Aorta (tissue), 5 donors: ENCODE measurements around the gene PDE1C. TPM values are rescaled to one million over a fixed set of nuclear protein-coding genes. Genes with fewer than 3 reads are reported as not detected.
"Not testable (repeated sequence)": the region's sequence is repeated elsewhere in the genome, so short reads cannot be mapped to it uniquely, and the experiment has no call there.

Experiments used
- ATAC-seq: fragments of 200-7000 bp; cut with Tn5 transposase; one replicate; pipeline ENCODE4 v1.9.1; 2022; ENCODE audit warnings: moderate library complexity; ENCODE audit not compliant: low FRiP score
- DNase-seq, 2 donors: peaks; one replicate each; pipeline ENCODE4 v3.0.0-alpha.2; 2020
- H3K27ac ChIP-seq, 2 donors: one replicate each; pipeline ENCODE4 v1.5.1; 2013; ENCODE audit warnings: low read length in 2 of 2, mild to moderate bottlenecking in 2 of 2, moderate library complexity in 2 of 2, control low read depth in 1 of 2, inconsistent platforms in 1 of 2, low read depth in 1 of 2
- H3K27me3 ChIP-seq, 2 donors: one replicate each; pipeline ENCODE4 v1.6.1; 2013; ENCODE audit warnings: control low read depth in 1 of 2, low read length in 1 of 2, mild to moderate bottlenecking in 1 of 2, moderate library complexity in 1 of 2; ENCODE audit not compliant: insufficient read depth in 2 of 2, control insufficient read depth in 1 of 2
- H3K36me3 ChIP-seq, 2 donors: one replicate each; pipeline ENCODE4 v1.6.1; 2013; ENCODE audit warnings: control low read depth in 1 of 2, low read length in 1 of 2, mild to moderate bottlenecking in 1 of 2; ENCODE audit not compliant: insufficient read depth in 2 of 2, control insufficient read depth in 1 of 2
- H3K4me1 ChIP-seq, 2 donors: one replicate each; pipeline ENCODE4 v1.6.1; 2013; ENCODE audit warnings: low read length in 2 of 2, control low read depth in 1 of 2, mild to moderate bottlenecking in 1 of 2, moderate library complexity in 1 of 2; ENCODE audit not compliant: insufficient read depth in 2 of 2, control insufficient read depth in 1 of 2
- H3K4me3 ChIP-seq, 2 donors: one replicate each; pipeline ENCODE4 v1.5.1; 2013; ENCODE audit warnings: low read length in 2 of 2, control low read depth in 1 of 2, mild to moderate bottlenecking in 1 of 2
- H3K9me3 ChIP-seq: one replicate; pipeline ENCODE4 v1.6.1; 2013; ENCODE audit warnings: mild to moderate bottlenecking, low read length; ENCODE audit not compliant: control insufficient read depth
- WGBS, 2 donors: extraction: QIAGEN DNeasy Blood & Tissue Kit; methylation state at CpG; one replicate each; pipeline ENCODE4 v1.1.7; 2013; 5-methylcytosine and 5-hydroxymethylcytosine counted together
- intact Hi-C, 2 donors: fragments of 100-400 bp; cut with DNase I; formaldehyde crosslinking; loops; one replicate each; pipeline versions ENCODE4 v1.14.2 to v1.15.0; 2022
- polyA plus RNA-seq, 2 donors: library from polyadenylated mRNA; stranded (reverse); fragments of 200-250 nt; gene quantifications; one replicate each; pipeline ENCODE4 v1.2.3, GENCODE V29; 2013
- total RNA-seq, 2 donors: library from RNA; stranded (reverse); fragmentation: NEBNext Ultra II Directional; extraction: Animal tissue kit (Norgen Biotek cat#: 25700); gene quantifications; one replicate each; pipeline ENCODE4 v1.2.1, GENCODE V29; 2021
- donor health status: healthy with polysubstance abuse.
- donor health status: Bipolar disorder and iron deficiency.
- donor health status: DM: no; HTN: no; CAD: no.
- donor health status: DM: no; HTN: no; CAD: no.
- donor health status: DM: yes; HTN: yes; CAD: no.

PDE1C gene
- total and polyA plus RNA-seq, 4 donors, result 0.84 to 7.1 (median 4.6) TPM

DNA sequence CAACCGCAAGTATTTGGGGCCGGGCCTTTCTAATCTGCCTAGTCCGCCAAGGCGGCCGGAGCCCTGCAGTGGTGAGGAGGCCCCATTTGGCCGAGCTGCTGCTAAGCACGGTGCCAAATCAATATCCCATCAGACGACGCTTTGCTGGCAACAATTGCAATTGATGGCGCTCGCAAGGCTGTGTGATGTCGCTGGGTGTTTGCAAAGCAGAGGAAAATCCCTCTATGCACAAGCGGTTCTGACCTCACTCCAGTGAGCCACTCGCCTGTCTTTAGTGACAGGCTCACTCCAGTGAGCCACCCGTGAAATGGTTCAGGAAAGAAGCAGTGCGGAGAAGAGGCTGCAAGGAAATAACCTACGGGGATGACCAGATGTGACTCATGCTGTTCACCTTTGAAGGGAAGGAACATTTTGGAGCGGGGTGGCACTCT is 18.3 kb upstream of the PDE1C start:
- peaks cover 0 to 3% of the 10 kb centered on the region in 2 donors for H3K4me1 ChIP-seq
- no peak for ATAC-seq
- no peaks in the 10 kb centered on the region for H3K9me3 ChIP-seq
- no peaks in the 10 kb centered on the region for H3K27me3 ChIP-seq
- no peak for DNase-seq
- intact Hi-C loops, result no loop called here
- 50 to 64% methylated on average over 18 of the region's 18 CpGs for WGBS, 2 donors
- H3K27ac ChIP-seq, result no peak overlapping the region
- H3K4me3 ChIP-seq, result no peak overlapping the region
- no peaks in the 10 kb centered on the region for H3K36me3 ChIP-seq

GRCh38 chr7:32079510-32079909 is 9.3 kb upstream of the PDE1C start:
- Histone ChIP-seq H3K27me3 (no peaks in the 10 kb centered on the region), H3K4me1 (no peaks in the 10 kb centered on the region), H3K9me3 (no peaks in the 10 kb centered on the region), H3K4me3 (no peak overlapping the region), H3K36me3 (no peaks in the 10 kb centered on the region), H3K27ac (no peak overlapping the region)
- WGBS, 2 donors, result 73 to 76% methylated on average over 6 of the region's 6 CpGs
- DNase-seq, result no peak
- intact Hi-C loops, result loop anchor here in 1 of 2 donors (10.0 kb wide), 1 partner anchor 195 kb away; no protein-coding TSS in a partner anchor
- no peak for ATAC-seq

- intact Hi-C loops, result loop anchor here in 1 of 2 donors (10.0 kb wide), 1 partner anchor 194 kb away; no protein-coding TSS in a partner anchor
- Histone ChIP-seq H3K4me1 (no peaks in the 10 kb centered on the region), H3K36me3 (no peaks in the 10 kb centered on the region), H3K9me3 (no peaks in the 10 kb centered on the region), H3K27ac (no peak overlapping the region), H3K27me3 (no peaks in the 10 kb centered on the region), H3K4me3 (no peak overlapping the region)
- DNase-seq (no peak), ATAC-seq (no peak)
- WGBS, 2 donors, result 55 to 56% methylated on average over 2 of the region's 2 CpGs
Observed at GRCh38 chr7:32078824-32079223, 8.6 kb upstream of the PDE1C start.

DNA sequence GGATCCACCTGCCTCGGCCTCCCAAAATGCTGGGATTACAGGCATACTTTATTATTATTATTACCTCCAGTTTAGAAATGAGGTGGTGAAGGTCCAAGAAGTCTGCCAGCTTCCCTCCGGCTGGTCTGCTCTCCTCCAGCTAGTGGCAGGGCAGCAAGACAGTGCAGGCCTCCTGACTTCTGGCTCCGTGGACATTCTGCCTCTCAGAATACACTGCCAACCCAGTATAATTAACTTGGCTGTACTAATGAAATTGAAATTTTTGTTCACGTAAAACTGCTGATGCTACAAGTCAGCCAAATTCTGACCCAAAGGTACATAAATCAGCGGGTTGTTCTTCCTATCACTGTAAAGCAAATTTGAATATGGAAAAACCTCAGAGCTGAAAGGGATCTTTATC is 7.6 kb upstream of the PDE1C start:
- WGBS, 2 donors, result 75 to 84% methylated on average over 5 of the region's 5 CpGs
- Histone ChIP-seq H3K27me3 (no peaks in the 10 kb centered on the region), H3K4me1 (no peaks in the 10 kb centered on the region), H3K9me3 (no peaks in the 10 kb centered on the region), H3K4me3 (no peak overlapping the region), H3K27ac (no peak overlapping the region), H3K36me3 (no peaks in the 10 kb centered on the region)
- intact Hi-C loops, result loop anchor here in 1 of 2 donors (10.0 kb wide), 1 partner anchor 193 kb away; no protein-coding TSS in a partner anchor
- ATAC-seq (no peak), DNase-seq (no peak)

DNA sequence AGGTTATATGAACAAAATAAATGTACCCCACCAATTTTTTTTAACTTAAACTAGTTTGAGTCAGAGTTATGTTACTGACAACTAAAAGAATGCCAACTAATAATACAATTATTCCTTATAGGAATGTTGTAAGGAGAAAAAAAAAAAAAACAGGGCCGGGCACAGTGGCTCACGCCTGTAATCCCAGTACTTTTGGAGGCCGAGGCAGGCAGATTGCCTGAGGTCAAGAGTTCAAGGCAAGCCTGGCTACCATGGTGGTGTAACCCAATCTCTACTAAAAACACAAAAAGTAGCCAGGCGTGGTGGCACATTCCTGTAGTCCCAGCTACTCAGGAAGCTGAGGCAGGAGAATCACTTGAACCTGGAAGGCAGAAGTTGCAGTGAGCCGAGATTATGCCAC is 6.6 kb upstream of the PDE1C start:
- not testable (repeated sequence) for H3K36me3 ChIP-seq, H3K4me3 ChIP-seq, ATAC-seq, H3K27me3 ChIP-seq, DNase-seq, H3K27ac ChIP-seq, H3K4me1 ChIP-seq, H3K9me3 ChIP-seq
- 49 to 68% methylated on average over 5 of the region's 5 CpGs for WGBS, 2 donors
- intact Hi-C loops, result loop anchor here in 1 of 2 donors (10.0 kb wide), 1 partner anchor 192 kb away; no protein-coding TSS in a partner anchor

DNA sequence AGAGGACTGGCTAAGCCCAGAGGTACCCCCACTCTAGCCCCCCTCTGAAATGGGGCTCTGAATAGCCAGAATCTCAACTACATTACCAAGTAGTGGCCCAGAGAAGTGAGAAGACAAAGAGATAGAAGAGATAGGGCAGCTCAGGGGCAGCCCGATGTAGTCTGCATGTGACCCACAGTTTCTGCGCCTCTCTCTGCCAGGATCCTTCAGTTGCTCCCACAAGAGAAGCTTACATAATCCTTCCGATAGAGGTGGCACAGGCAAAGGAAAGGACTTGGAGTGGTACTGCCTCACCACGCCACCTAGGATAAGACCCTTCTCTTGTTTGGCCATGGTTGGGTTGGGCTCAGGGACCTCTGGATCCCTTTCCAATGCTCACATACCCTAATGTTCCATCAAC is 5.4 kb upstream of the PDE1C start:
- no peak overlapping the region for H3K27ac ChIP-seq
- no peaks in the 10 kb centered on the region for H3K9me3 ChIP-seq
- 95 to 96% methylated on average over 4 of the region's 4 CpGs for WGBS, 2 donors
- no peak for ATAC-seq
- no peak overlapping the region for H3K4me3 ChIP-seq
- DNase-seq, result no peak
- no peaks in the 10 kb centered on the region for H3K27me3 ChIP-seq
- intact Hi-C loops, result loop anchor here in 1 of 2 donors (10.0 kb wide), 1 partner anchor 191 kb away; no protein-coding TSS in a partner anchor
- no peaks in the 10 kb centered on the region for H3K4me1 ChIP-seq
- no peaks in the 10 kb centered on the region for H3K36me3 ChIP-seq

DNA sequence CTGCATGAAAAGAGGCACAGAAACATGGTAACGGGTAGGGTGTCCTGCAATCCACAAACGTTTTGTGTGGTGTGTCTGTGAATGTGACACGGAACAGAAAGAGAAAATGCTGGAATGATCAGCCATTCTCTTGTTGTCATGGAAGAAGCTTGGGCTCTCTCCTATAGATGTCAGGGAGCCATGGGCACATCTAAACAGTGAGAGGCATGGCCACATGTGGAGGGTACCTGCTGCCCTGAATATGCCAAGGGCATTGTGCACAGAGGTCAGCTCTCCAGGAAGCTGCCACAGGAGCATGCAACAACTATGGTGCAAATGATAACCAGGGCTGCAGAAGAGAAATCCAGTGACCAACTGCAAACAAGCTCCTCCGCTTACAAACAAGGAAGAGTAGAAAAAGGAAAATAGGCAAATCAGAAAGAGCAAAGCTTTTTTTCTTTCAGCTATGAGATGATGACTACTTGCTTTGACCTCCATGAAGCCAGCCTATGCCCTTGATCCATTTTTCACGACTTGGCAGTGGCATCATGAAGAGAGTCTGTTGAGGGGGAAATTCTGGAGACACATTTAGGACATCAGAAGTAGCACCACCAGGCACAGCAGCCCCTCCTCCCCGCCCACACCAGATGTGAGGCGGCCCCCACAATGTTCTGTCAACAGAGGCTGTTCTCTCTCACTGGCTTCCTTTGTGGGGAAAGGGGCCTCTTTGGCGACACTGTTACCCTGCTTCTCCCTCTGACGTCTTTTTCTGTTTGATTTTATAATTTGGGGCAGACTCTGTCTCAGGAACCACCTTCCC is 4.8 kb upstream of the PDE1C start:
- Histone ChIP-seq H3K36me3 (no peaks in the 10 kb centered on the region), H3K4me3 (no peak overlapping the region), H3K4me1 (no peaks in the 10 kb centered on the region), H3K9me3 (no peaks in the 10 kb centered on the region), H3K27me3 (no peaks in the 10 kb centered on the region), H3K27ac (no peak overlapping the region)
- ATAC-seq, result no peak
- intact Hi-C loops, result loop anchor here in 1 of 2 donors (10.0 kb wide), 1 partner anchor 190 kb away; no protein-coding TSS in a partner anchor
- no peak for DNase-seq
- WGBS, 2 donors, result 51 to 62% methylated on average over 9 of the region's 9 CpGs

DNA sequence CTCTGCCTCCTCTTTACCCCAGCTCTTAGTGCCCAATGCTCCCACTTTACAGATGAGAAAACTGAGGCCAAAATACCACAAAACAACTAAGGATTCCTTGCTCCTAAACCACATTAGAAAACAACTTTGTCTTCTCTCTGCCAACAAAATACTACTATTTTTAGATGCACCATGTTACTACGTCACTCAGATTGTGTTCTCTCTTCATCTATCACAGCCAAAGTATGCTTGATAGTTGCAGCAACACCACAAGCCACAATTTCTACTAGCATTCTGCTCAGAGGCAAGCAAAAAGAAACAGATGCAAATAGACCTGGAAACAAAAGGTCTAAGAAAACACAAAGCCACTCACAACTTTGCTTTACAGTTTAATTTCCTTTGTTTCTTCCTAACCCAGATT is 3.3 kb upstream of the PDE1C start:
- DNase-seq (no peak), ATAC-seq (no peak)
- intact Hi-C loops, result loop anchor here in 1 of 2 donors (10.0 kb wide), 1 partner anchor 189 kb away; no protein-coding TSS in a partner anchor
- H3K36me3 ChIP-seq, result no peaks in the 10 kb centered on the region
- no peaks in the 10 kb centered on the region for H3K4me1 ChIP-seq
- no peaks in the 10 kb centered on the region for H3K27me3 ChIP-seq
- no peak overlapping the region for H3K27ac ChIP-seq
- no peaks in the 10 kb centered on the region for H3K9me3 ChIP-seq
- H3K4me3 ChIP-seq, result no peak overlapping the region
- 10 to 11% methylated on average over 1 of the region's 1 CpG for WGBS, 2 donors

DNA sequence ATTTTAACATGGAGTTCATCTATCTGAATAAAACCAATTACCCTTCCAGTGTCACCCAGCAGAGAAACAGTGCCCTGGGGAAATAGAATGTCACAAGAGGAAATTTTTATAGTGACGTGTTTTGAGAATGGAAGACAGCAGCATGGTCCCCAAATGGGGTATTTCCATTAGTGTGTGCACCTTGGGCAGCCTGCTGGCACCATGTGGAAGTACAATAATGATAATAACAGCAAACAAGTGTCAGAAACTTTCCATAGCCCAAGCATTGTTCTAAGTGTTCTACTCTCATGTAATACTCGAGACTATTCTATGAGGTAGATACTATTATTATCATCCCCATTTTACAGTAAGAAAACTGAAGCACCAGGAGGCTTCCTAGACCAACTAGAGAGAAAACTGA is 2.2 kb upstream of the PDE1C start:
- 70 to 72% methylated on average over 2 of the region's 2 CpGs for WGBS, 2 donors
- Histone ChIP-seq H3K4me1 (no peaks in the 10 kb centered on the region), H3K27me3 (no peaks in the 10 kb centered on the region), H3K9me3 (no peaks in the 10 kb centered on the region), H3K4me3 (no peak overlapping the region), H3K36me3 (no peaks in the 10 kb centered on the region), H3K27ac (no peak overlapping the region)
- ATAC-seq (no peak), DNase-seq (no peak)
- intact Hi-C loops, result loop anchor here in 1 of 2 donors (10.0 kb wide), 1 partner anchor 188 kb away; no protein-coding TSS in a partner anchor
